H1 (cell line): Measurements from ENCODE around the gene TMEM51.

Experiments used
- BRCA1 ChIP-seq: IDR thresholded peaks from 2 replicates; pipeline ENCODE4 v1.6.1; 2012; ENCODE audit warnings: low read depth, low read length, improper control_type of control experiment
- CHD1 ChIP-seq: IDR thresholded peaks from 2 replicates; pipeline ENCODE4 v1.6.1; 2012; ENCODE audit warnings: low read depth, low read length, improper control_type of control experiment
- CREB1 ChIP-seq: IDR thresholded peaks from 2 replicates; pipeline ENCODE4 v1.6.1; 2012; ENCODE audit warnings: inconsistent platforms
- CTCF ChIP-seq, 3 experiments: IDR thresholded peaks; 1 replicate in 2 of 3; 2 replicates in 1 of 3; pipeline versions ENCODE4 v1.5.1 to v1.6.1; 2011; ENCODE audit warnings: low read length in 3 of 3, mild to moderate bottlenecking in 3 of 3, inconsistent platforms in 2 of 3, low read depth in 1 of 3, moderate library complexity in 1 of 3; ENCODE audit not compliant: insufficient read depth in 1 of 3; ENCODE audit errors: control extremely low read depth in 1 of 3
- HDAC6 ChIP-seq: IDR thresholded peaks from one replicate; pipeline ENCODE4 v1.7.1; 2012; ENCODE audit warnings: low read depth, mild to moderate bottlenecking, inconsistent platforms, low read length, moderate library complexity
- POLR2AphosphoS5 ChIP-seq: IDR thresholded peaks from 2 replicates; pipeline ENCODE4 v1.6.1; 2011; ENCODE audit warnings: low read depth, low read length
- SRF ChIP-seq: IDR thresholded peaks from 2 replicates; pipeline ENCODE4 v1.6.1; 2011; ENCODE audit warnings: mild to moderate bottlenecking, low read depth, low read length, moderate library complexity
- ZNF274 ChIP-seq: IDR thresholded peaks from 2 replicates; pipeline ENCODE4 v1.7.0; 2012; ENCODE audit warnings: low read length, borderline replicate concordance; ENCODE audit errors: extremely low read depth

DNA sequence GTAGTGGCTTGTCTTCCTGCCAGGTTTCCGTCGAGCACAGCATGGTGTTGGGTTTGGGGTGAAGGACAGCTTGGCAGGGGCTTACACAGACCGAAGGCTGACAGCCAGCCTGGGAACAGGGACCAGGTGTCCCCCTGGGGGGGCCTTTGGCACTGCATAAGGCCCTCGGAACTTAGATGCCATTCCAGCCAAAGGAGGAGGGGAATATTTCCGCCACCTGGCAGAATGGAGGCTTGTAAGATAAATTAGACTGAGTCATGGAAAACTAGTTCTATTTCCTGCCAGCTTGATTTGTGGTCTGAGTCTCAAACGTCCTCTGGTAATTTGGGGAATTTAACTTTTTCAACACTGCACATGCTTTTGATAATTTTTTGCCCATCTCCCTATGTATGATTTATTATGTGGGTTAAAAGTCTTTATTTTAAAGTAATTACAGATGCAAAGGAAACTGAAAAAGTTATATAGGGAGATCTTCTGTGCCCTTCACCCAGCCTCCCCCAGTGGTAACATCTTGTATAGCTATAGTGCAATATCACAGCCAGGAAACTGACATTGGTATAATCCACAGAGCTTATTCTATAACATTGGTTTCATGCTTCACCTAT lies 11.5 kb upstream of the TMEM51 start:
- TF ChIP-seq ZNF274 (no peak), SRF (no peak), BRCA1 (no peak), CTCF (IDR thresholded peaks at IDR 0.05; ENCODE audit: control extremely low read depth in 1 of 3, insufficient read depth in 1 of 3, low read depth in 1 of 3, low read length in 3 of 3) (no peak), CHD1 (no peak), HDAC6 (no peak), POLR2AphosphoS5 (no peak), CREB1 (no peak)
